GM12878 (cell line): Measurements from ENCODE around the gene ZNF225. TPM values are rescaled to one million over a fixed set of nuclear protein-coding genes. Genes with fewer than 3 reads are reported as not detected.
A peak's percentile ranks its signal among the peaks of the same experiment; 100 is the strongest.

Experiments
- BACH1 ChIP-seq: fragments of 450-650 bp; IDR thresholded peaks from 2 replicates; pipeline ENCODE4 v1.6.1; 2017; ENCODE audit warnings: mild to moderate bottlenecking, borderline replicate concordance
- BHLHE40 ChIP-seq, 2 experiments: fragments of 450-650 bp in 1 of 2; IDR thresholded peaks; 2 replicates each; pipeline ENCODE4 v1.6.1; 2011 to 2017; ENCODE audit warnings: low read depth in 2 of 2, borderline replicate concordance in 1 of 2, improper control_type of control experiment in 1 of 2, low read length in 1 of 2, mild to moderate bottlenecking in 1 of 2
- CHD4 ChIP-seq: fragments of 200-600 bp; sonication (generic); IDR thresholded peaks from 2 replicates; pipeline ENCODE4 v1.6.1; 2016; ENCODE audit warnings: mild to moderate bottlenecking
- GATAD2B ChIP-seq: fragments of 450-650 bp; conservative IDR thresholded peaks from 2 replicates; pipeline ENCODE4 v1.6.1; 2017; ENCODE audit warnings: low read depth, mild to moderate bottlenecking, moderate library complexity
- HCFC1 ChIP-seq: fragments of 150-350 bp; IDR thresholded peaks from 2 replicates; pipeline ENCODE4 v1.6.1; 2014; ENCODE audit warnings: low read length
- LARP7 ChIP-seq: fragments of 450-650 bp; IDR thresholded peaks from 2 replicates; pipeline ENCODE4 v1.6.1; 2017; ENCODE audit warnings: mild to moderate bottlenecking
- MEF2B ChIP-seq: fragments of 450-650 bp; IDR thresholded peaks from 2 replicates; pipeline ENCODE4 v1.6.1; 2018; ENCODE audit warnings: mild to moderate bottlenecking, moderate library complexity; ENCODE audit not compliant: partially characterized antibody, poor library complexity, severe bottlenecking
- NFIC ChIP-seq: IDR thresholded peaks from 2 replicates; pipeline ENCODE4 v1.6.1; 2012; ENCODE audit warnings: low read depth, mild to moderate bottlenecking, inconsistent platforms, low read length, moderate library complexity
- POLR2AphosphoS5 ChIP-seq: IDR thresholded peaks from 2 replicates; pipeline ENCODE4 v1.6.1; 2011; ENCODE audit warnings: mild to moderate bottlenecking, low read length, inconsistent platforms
- RBBP5 ChIP-seq: fragments of 200-600 bp; sonication (generic); conservative IDR thresholded peaks from 2 replicates; pipeline ENCODE4 v1.6.1; 2016
- RELA ChIP-seq: fragments of 450-650 bp; IDR thresholded peaks from 2 replicates; pipeline ENCODE4 v1.8.0; 2014; ENCODE audit warnings: borderline replicate concordance; ENCODE audit not compliant: partially characterized antibody
- SUPT20H ChIP-seq: IDR thresholded peaks from 2 replicates; pipeline ENCODE4 v1.6.1; 2011; ENCODE audit warnings: low read depth, mild to moderate bottlenecking, low read length, moderate library complexity, borderline replicate concordance; ENCODE audit not compliant: control insufficient read depth
- TBL1XR1 ChIP-seq: IDR thresholded peaks from 2 replicates; pipeline ENCODE4 v1.6.1; 2012; ENCODE audit warnings: low read depth, low read length, improper control_type of control experiment
- YBX1 ChIP-seq: fragments of 450-650 bp; IDR thresholded peaks from 2 replicates; pipeline ENCODE4 v1.6.1; 2016; ENCODE audit warnings: antibody characterized with exemption
- polyA plus RNA-seq, 11 experiments: library from polyadenylated mRNA; depleted of rRNA in 4 of 11; unstranded in 6 of 11; stranded (reverse) in 5 of 11; fragments of >200 nt; fragmentation: Nextera tagmentation in 4 of 11; fragmentation: Illumina TruSeq in 1 of 11; extraction: Ambion mirVana in 4 of 11; extraction: Trizol in 1 of 11; gene quantifications; 1 replicate in 1 of 11; 2 replicates in 10 of 11; pipeline versions ENCODE4 v1.2.1 to v1.2.3, GENCODE V29; 2011 to 2016; ENCODE audit warnings: inconsistent platforms in 2 of 11, missing spikeins in 2 of 11, low read depth in 1 of 11
- total RNA-seq, 4 experiments: library from RNA; depleted of rRNA in 3 of 4; stranded (reverse); fragments of >200 nt in 3 of 4; fragmentation: Illumina TruSeq in 1 of 4; extraction: Trizol in 1 of 4; gene quantifications; 2 replicates each; pipeline versions ENCODE4 v1.2.1 to v1.2.3, GENCODE V29; 2013 to 2021
- TF ChIP-seq, protein P1 (sequence below): IDR thresholded peaks from 2 replicates; pipeline ENCODE4 v1.6.1; 2012; ENCODE audit warnings: low read depth, low read length, improper control_type of control experiment
- TF ChIP-seq, protein P2 (sequence below): IDR thresholded peaks from 2 replicates; pipeline ENCODE4 v1.6.1; 2011; ENCODE audit warnings: borderline replicate concordance, low read depth, mild to moderate bottlenecking, moderate library complexity, low read length; ENCODE audit not compliant: insufficient read depth, poor library complexity, severe bottlenecking
- TF ChIP-seq, protein P3 (sequence below): fragments of 150-350 bp; IDR thresholded peaks from 2 replicates; pipeline ENCODE4 v1.6.1; 2016; ENCODE audit warnings: low read depth, low read length
- TF ChIP-seq, protein P4 (sequence below): fragments of 450-650 bp; IDR thresholded peaks from 2 replicates; pipeline ENCODE4 v1.6.1; 2017; ENCODE audit warnings: mild to moderate bottlenecking
- TF ChIP-seq, protein P5 (sequence below): fragments of 450-650 bp; IDR thresholded peaks from 2 replicates; pipeline ENCODE4 v1.6.1; 2017; ENCODE audit warnings: mild to moderate bottlenecking, moderate library complexity

The ZNF225 gene
- total and polyA plus RNA-seq, 10 of the 15 experiments (the other 5 are each of a cell fraction or from before 2014, with no cell fraction given) = 1.3 to 4.4 (median 2.6) TPM

DNA sequence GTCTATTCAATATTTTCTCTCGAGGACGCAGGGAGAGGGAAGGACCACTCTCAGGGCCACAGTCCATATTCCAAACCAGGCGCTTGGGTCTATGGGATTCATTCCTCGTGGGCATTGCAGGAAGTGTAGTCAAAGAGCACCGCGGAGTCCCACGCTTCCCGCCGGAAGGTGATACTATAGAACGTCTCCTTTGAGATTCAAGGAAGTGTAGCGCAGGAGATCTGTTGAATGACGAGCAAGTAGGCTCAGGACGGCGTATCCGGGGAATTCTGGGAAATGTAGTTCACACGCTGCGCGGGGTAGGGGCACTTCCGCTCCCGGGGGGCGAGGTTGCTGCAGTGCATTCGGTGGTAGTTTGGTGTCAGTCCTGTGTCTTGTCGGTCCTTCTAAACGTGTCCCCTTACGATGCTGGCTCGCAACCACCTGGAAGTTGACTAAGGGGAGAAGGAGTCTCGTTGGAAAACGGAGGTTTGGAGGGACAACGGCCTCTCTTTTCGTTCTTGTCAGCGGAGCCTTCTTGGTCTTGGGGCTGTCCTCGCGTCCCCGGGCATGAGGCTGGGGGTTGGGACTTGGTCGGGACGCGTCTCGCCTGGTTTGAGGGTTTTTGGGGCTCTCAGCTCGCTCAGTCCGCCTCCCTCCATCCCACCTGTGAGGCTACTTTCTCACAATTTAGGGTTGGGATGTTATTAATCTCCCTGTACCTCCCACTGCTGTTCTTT is 41.2 kb upstream of the ZNF225 start, which contains the start of gene ZNF284 (continued):
- TF ChIP-seq, protein P1, sequence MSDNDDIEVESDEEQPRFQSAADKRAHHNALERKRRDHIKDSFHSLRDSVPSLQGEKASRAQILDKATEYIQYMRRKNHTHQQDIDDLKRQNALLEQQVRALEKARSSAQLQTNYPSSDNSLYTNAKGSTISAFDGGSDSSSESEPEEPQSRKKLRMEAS = peak; percentile 65
- TF ChIP-seq LARP7 (no peak; the same call in 1 of the 2 replicates), RELA (no peak), MEF2B (no peak), BHLHE40 (IDR thresholded peaks at IDR 0.05; ENCODE audit: borderline replicate concordance in 1 of 2, low read depth in 2 of 2, low read length in 1 of 2) (peak; percentile 20 to 35; a peak in 1 of 4 replicates), HCFC1 (peak; percentile 94), POLR2AphosphoS5 (peak; percentile 69), SUPT20H (no peak), RBBP5 (no peak), TBL1XR1 (peak; percentile 43; the same call in 1 of the 2 replicates), GATAD2B (0 out of 2 replicates have a peak, but pooled peaks have one; percentile 32), CHD4 (no peak), YBX1 (no peak), NFIC (no peak), BACH1 (no peak)
- TF ChIP-seq, protein P2, sequence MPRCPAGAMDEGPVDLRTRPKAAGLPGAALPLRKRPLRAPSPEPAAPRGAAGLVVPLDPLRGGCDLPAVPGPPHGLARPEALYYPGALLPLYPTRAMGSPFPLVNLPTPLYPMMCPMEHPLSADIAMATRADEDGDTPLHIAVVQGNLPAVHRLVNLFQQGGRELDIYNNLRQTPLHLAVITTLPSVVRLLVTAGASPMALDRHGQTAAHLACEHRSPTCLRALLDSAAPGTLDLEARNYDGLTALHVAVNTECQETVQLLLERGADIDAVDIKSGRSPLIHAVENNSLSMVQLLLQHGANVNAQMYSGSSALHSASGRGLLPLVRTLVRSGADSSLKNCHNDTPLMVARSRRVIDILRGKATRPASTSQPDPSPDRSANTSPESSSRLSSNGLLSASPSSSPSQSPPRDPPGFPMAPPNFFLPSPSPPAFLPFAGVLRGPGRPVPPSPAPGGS = no peak
- TF ChIP-seq, protein P3, sequence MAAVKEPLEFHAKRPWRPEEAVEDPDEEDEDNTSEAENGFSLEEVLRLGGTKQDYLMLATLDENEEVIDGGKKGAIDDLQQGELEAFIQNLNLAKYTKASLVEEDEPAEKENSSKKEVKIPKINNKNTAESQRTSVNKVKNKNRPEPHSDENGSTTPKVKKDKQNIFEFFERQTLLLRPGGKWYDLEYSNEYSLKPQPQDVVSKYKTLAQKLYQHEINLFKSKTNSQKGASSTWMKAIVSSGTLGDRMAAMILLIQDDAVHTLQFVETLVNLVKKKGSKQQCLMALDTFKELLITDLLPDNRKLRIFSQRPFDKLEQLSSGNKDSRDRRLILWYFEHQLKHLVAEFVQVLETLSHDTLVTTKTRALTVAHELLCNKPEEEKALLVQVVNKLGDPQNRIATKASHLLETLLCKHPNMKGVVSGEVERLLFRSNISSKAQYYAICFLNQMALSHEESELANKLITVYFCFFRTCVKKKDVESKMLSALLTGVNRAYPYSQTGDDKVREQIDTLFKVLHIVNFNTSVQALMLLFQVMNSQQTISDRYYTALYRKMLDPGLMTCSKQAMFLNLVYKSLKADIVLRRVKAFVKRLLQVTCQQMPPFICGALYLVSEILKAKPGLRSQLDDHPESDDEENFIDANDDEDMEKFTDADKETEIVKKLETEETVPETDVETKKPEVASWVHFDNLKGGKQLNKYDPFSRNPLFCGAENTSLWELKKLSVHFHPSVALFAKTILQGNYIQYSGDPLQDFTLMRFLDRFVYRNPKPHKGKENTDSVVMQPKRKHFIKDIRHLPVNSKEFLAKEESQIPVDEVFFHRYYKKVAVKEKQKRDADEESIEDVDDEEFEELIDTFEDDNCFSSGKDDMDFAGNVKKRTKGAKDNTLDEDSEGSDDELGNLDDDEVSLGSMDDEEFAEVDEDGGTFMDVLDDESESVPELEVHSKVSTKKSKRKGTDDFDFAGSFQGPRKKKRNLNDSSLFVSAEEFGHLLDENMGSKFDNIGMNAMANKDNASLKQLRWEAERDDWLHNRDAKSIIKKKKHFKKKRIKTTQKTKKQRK = no peak
- TF ChIP-seq, protein P4, sequence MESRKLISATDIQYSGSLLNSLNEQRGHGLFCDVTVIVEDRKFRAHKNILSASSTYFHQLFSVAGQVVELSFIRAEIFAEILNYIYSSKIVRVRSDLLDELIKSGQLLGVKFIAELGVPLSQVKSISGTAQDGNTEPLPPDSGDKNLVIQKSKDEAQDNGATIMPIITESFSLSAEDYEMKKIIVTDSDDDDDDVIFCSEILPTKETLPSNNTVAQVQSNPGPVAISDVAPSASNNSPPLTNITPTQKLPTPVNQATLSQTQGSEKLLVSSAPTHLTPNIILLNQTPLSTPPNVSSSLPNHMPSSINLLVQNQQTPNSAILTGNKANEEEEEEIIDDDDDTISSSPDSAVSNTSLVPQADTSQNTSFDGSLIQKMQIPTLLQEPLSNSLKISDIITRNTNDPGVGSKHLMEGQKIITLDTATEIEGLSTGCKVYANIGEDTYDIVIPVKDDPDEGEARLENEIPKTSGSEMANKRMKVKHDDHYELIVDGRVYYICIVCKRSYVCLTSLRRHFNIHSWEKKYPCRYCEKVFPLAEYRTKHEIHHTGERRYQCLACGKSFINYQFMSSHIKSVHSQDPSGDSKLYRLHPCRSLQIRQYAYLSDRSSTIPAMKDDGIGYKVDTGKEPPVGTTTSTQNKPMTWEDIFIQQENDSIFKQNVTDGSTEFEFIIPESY = no peak
- TF ChIP-seq, protein P5, sequence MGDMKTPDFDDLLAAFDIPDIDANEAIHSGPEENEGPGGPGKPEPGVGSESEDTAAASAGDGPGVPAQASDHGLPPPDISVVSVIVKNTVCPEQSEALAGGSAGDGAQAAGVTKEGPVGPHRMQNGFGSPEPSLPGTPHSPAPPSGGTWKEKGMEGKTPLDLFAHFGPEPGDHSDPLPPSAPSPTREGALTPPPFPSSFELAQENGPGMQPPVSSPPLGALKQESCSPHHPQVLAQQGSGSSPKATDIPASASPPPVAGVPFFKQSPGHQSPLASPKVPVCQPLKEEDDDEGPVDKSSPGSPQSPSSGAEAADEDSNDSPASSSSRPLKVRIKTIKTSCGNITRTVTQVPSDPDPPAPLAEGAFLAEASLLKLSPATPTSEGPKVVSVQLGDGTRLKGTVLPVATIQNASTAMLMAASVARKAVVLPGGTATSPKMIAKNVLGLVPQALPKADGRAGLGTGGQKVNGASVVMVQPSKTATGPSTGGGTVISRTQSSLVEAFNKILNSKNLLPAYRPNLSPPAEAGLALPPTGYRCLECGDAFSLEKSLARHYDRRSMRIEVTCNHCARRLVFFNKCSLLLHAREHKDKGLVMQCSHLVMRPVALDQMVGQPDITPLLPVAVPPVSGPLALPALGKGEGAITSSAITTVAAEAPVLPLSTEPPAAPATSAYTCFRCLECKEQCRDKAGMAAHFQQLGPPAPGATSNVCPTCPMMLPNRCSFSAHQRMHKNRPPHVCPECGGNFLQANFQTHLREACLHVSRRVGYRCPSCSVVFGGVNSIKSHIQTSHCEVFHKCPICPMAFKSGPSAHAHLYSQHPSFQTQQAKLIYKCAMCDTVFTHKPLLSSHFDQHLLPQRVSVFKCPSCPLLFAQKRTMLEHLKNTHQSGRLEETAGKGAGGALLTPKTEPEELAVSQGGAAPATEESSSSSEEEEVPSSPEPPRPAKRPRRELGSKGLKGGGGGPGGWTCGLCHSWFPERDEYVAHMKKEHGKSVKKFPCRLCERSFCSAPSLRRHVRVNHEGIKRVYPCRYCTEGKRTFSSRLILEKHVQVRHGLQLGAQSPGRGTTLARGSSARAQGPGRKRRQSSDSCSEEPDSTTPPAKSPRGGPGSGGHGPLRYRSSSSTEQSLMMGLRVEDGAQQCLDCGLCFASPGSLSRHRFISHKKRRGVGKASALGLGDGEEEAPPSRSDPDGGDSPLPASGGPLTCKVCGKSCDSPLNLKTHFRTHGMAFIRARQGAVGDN = no peak
